Measurements from ENCODE around the gene ZNF644.

DNA sequence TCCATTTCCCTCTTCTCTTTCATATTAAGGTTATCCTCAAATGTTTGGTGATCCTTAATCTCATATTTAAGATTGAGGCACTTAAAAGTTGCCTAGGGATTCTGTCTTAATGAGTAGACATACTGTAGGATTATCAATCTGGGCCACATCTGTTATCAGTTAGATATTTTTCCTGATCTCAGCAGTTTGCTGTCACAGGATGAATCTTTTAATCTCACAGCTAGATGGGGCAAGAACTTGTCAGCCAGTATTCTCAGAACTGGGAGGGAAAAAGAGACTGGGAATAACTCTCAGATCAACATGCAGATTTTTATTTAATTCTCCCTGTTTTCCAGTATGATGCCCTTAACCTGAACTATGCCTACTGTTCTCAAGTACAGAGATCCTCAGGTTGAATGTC lies 14.0 kb downstream of the ZNF644 start:
- TF ChIP-seq, protein P1, sequence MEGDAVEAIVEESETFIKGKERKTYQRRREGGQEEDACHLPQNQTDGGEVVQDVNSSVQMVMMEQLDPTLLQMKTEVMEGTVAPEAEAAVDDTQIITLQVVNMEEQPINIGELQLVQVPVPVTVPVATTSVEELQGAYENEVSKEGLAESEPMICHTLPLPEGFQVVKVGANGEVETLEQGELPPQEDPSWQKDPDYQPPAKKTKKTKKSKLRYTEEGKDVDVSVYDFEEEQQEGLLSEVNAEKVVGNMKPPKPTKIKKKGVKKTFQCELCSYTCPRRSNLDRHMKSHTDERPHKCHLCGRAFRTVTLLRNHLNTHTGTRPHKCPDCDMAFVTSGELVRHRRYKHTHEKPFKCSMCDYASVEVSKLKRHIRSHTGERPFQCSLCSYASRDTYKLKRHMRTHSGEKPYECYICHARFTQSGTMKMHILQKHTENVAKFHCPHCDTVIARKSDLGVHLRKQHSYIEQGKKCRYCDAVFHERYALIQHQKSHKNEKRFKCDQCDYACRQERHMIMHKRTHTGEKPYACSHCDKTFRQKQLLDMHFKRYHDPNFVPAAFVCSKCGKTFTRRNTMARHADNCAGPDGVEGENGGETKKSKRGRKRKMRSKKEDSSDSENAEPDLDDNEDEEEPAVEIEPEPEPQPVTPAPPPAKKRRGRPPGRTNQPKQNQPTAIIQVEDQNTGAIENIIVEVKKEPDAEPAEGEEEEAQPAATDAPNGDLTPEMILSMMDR (IDR thresholded peaks at IDR 0.05; ENCODE audit: insufficient read depth, low read length): no peak
- TF ChIP-seq POLR2AphosphoS5 (IDR thresholded peaks at IDR 0.05; ENCODE audit: low read depth) (no peak), SPI1 (IDR thresholded peaks at IDR 0.05; ENCODE audit: borderline replicate concordance, low read depth) (no peak), GABPA (IDR thresholded peaks at IDR 0.05; ENCODE audit: low read depth) (no peak)
- TF ChIP-seq, protein P2, sequence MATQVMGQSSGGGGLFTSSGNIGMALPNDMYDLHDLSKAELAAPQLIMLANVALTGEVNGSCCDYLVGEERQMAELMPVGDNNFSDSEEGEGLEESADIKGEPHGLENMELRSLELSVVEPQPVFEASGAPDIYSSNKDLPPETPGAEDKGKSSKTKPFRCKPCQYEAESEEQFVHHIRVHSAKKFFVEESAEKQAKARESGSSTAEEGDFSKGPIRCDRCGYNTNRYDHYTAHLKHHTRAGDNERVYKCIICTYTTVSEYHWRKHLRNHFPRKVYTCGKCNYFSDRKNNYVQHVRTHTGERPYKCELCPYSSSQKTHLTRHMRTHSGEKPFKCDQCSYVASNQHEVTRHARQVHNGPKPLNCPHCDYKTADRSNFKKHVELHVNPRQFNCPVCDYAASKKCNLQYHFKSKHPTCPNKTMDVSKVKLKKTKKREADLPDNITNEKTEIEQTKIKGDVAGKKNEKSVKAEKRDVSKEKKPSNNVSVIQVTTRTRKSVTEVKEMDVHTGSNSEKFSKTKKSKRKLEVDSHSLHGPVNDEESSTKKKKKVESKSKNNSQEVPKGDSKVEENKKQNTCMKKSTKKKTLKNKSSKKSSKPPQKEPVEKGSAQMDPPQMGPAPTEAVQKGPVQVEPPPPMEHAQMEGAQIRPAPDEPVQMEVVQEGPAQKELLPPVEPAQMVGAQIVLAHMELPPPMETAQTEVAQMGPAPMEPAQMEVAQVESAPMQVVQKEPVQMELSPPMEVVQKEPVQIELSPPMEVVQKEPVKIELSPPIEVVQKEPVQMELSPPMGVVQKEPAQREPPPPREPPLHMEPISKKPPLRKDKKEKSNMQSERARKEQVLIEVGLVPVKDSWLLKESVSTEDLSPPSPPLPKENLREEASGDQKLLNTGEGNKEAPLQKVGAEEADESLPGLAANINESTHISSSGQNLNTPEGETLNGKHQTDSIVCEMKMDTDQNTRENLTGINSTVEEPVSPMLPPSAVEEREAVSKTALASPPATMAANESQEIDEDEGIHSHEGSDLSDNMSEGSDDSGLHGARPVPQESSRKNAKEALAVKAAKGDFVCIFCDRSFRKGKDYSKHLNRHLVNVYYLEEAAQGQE (IDR thresholded peaks at IDR 0.05; ENCODE audit: insufficient replicate concordance, low read depth): no peak

Data from HL-60 (cell line).